Colonic mucosa (tissue), 4 donors: ENCODE results near the gene IGLL1. TPM values are rescaled to one million over a fixed set of nuclear protein-coding genes. Genes with fewer than 3 reads are reported as not detected.
A peak's percentile ranks its signal among the peaks of the same experiment; 100 is the strongest.
"Not testable (repeated sequence)": the region's sequence is repeated elsewhere in the genome, so short reads cannot be mapped to it uniquely, and the experiment has no call there.

Experiments
- DNase-seq: peaks from one replicate; pipeline ENCODE4 v3.0.0-alpha.2; 2020
- H3K27ac ChIP-seq: fragments of 200-600 bp; one replicate; pipeline ENCODE4 v1.8.0; 2021
- H3K27me3 ChIP-seq: fragments of 200-600 bp; one replicate; pipeline ENCODE4 v1.8.0; 2021
- H3K36me3 ChIP-seq: fragments of 200-600 bp; one replicate; pipeline ENCODE4 v1.8.0; 2021
- H3K4me1 ChIP-seq: fragments of 200-600 bp; one replicate; pipeline ENCODE4 v1.8.0; 2021; ENCODE audit warnings: mild to moderate bottlenecking
- H3K4me3 ChIP-seq: fragments of 200-600 bp; one replicate; pipeline ENCODE4 v1.8.0; 2021
- H3K9ac ChIP-seq, 2 donors: one replicate each; pipeline ENCODE4 v1.7.0; 2013; ENCODE audit warnings: control low read depth in 2 of 2, low read depth in 2 of 2, low read length in 2 of 2
- H3K9me3 ChIP-seq: fragments of 200-600 bp; one replicate; pipeline ENCODE4 v1.8.0; 2021
- CTCF ChIP-seq: fragments of 200-600 bp; IDR thresholded peaks from one replicate; pipeline ENCODE4 v1.8.0; 2022; ENCODE audit warnings: antibody characterized with exemption, mild to moderate bottlenecking
- intact Hi-C: fragments of 100-400 bp; cut with DNase I; formaldehyde crosslinking; loops from one replicate; pipeline ENCODE4 v1.14.1; 2022
- total RNA-seq, 2 donors: library from RNA; stranded (reverse); fragmentation: NEBNext Ultra II Directional in 1 of 2; extraction: Animal tissue kit (Norgen Biotek cat#: 25700) in 1 of 2; gene quantifications; one replicate each; pipeline ENCODE4 v1.2.1, GENCODE V29; 2021
- donor health status: healthy.
- donor health status: DM: no; HTN: no; CAD: no.
- donor health status: DM: no; HTN: no; CAD: no.

IGLL1 gene
- total RNA-seq, 2 donors from 2014 or later, result not detected

GRCh38 chr22:23541849-23542281 lies 38.2 kb downstream of the IGLL1 start:
- not testable (repeated sequence) for H3K4me3 ChIP-seq, H3K27ac ChIP-seq, H3K27me3 ChIP-seq, H3K36me3 ChIP-seq, DNase-seq, H3K9me3 ChIP-seq, H3K9ac ChIP-seq, H3K4me1 ChIP-seq
- intact Hi-C loops, result loop anchor here (5.0 to 10.0 kb wide), 2 partner anchors 227 to 305 kb away; no protein-coding TSS in a partner anchor
- TF ChIP-seq CTCF, result peak; percentile 56

- not testable (repeated sequence) for H3K9me3 ChIP-seq, DNase-seq, H3K27me3 ChIP-seq, H3K27ac ChIP-seq, H3K4me3 ChIP-seq, H3K36me3 ChIP-seq, H3K4me1 ChIP-seq, H3K9ac ChIP-seq
- intact Hi-C loops, result loop anchor here (5.0 to 10.0 kb wide), 2 partner anchors 226 to 306 kb away; no protein-coding TSS in a partner anchor
These were observed 39.3 kb downstream of the IGLL1 start for GRCh38 chr22:23540837-23541236.

GRCh38 chr22:23539839-23540198 lies 40.3 kb downstream of the IGLL1 start:
- H3K27ac ChIP-seq, H3K4me3 ChIP-seq, H3K9me3 ChIP-seq, H3K27me3 ChIP-seq, H3K9ac ChIP-seq, H3K4me1 ChIP-seq, DNase-seq, H3K36me3 ChIP-seq: not testable (repeated sequence)
- intact Hi-C loops, result loop anchor here (5.0 to 10.0 kb wide), 3 partner anchors 138 to 307 kb away; no protein-coding TSS in a partner anchor

GRCh38 chr22:23539135-23539838 lies 40.8 kb downstream of the IGLL1 start:
- H3K4me3 ChIP-seq, result no peak overlapping the region
- no peaks in the 10 kb centered on the region for H3K27me3 ChIP-seq
- H3K4me1 ChIP-seq, result no peaks in the 10 kb centered on the region
- no peaks in the 10 kb centered on the region for H3K9me3 ChIP-seq
- H3K9ac ChIP-seq, result peak overlapping the region; percentile 3 to 24
- no peak overlapping the region for H3K27ac ChIP-seq
- H3K36me3 ChIP-seq, result no peaks in the 10 kb centered on the region
- peak; percentile 79 for TF ChIP-seq CTCF
- intact Hi-C loops, result loop anchor here (5.0 kb wide), 1 partner anchor 137 kb away; no protein-coding TSS in a partner anchor
- peak; percentile 91 for DNase-seq

GRCh38 chr22:23538696-23539030 lies 41.4 kb downstream of the IGLL1 start:
- not testable (repeated sequence) for H3K27ac ChIP-seq

GRCh38 chr22:23537830-23538695 lies 42.0 kb downstream of the IGLL1 start:
- not testable (repeated sequence) for H3K9ac ChIP-seq, DNase-seq, H3K4me1 ChIP-seq, H3K36me3 ChIP-seq, H3K4me3 ChIP-seq, H3K27ac ChIP-seq, H3K27me3 ChIP-seq, H3K9me3 ChIP-seq
- intact Hi-C loops, result loop anchor here (5.0 kb wide), 1 partner anchor 136 kb away; no protein-coding TSS in a partner anchor

More at GRCh38 chr22:23538696-23539030, 41.4 kb downstream of the IGLL1 start:
- not testable (repeated sequence) for H3K36me3 ChIP-seq, H3K4me1 ChIP-seq, H3K27me3 ChIP-seq, H3K4me3 ChIP-seq, DNase-seq, H3K9me3 ChIP-seq, H3K9ac ChIP-seq
- intact Hi-C loops, result loop anchor here (5.0 kb wide), 1 partner anchor 136 kb away; no protein-coding TSS in a partner anchor

- intact Hi-C loops, result loop anchor here (5.0 kb wide), 1 partner anchor 135 kb away; no protein-coding TSS in a partner anchor
- Histone ChIP-seq H3K4me1 (no peaks in the 10 kb centered on the region), H3K9ac (no peak overlapping the region), H3K9me3 (no peaks in the 10 kb centered on the region), H3K4me3 (no peak overlapping the region), H3K36me3 (no peaks in the 10 kb centered on the region), H3K27ac (no peak overlapping the region), H3K27me3 (no peaks in the 10 kb centered on the region)
- DNase-seq, result no peak
- TF ChIP-seq CTCF, result no peak
These were observed 42.7 kb downstream of the IGLL1 start for GRCh38 chr22:23537416-23537815.
